HG03521 (cell line): ENCODE measurements around the gene CENPW.

Experiments used
- ATAC-seq: cut with Tn5 transposase; IDR thresholded peaks from one replicate; pipeline ENCODE4 v1.9.1; 2021; ENCODE audit warnings: mild to moderate bottlenecking, moderate library complexity; ENCODE audit not compliant: unreplicated experiment

CENPW gene

GRCh38 chr6:126339796-126340609 is at the start of gene CENPW:
Gene CENPW (plus strand): TSS chr6:126340115. CDS start chr6:126340274, 159 bp downstream.
- peak; percentile 88 for ATAC-seq

- no peak for ATAC-seq
These were observed 45.9 kb upstream of the CENPW start for GRCh38 chr6:126293891-126294524.

GRCh38 chr6:126300126-126300525 is 39.8 kb upstream of the CENPW start:
- no peak for ATAC-seq

- peak; percentile 64 for ATAC-seq
These were observed 39.2 kb upstream of the CENPW start for GRCh38 chr6:126300735-126301134.

GRCh38 chr6:126302191-126302590 is 37.7 kb upstream of the CENPW start:
- no peak for ATAC-seq

- ATAC-seq: no peak
These were observed 32.1 kb upstream of the CENPW start for GRCh38 chr6:126307849-126308248.

GRCh38 chr6:126308362-126308761 is 31.6 kb upstream of the CENPW start:
- ATAC-seq: no peak

- ATAC-seq: peak; percentile 84
These were observed 27.8 kb upstream of the CENPW start for GRCh38 chr6:126312013-126312665.

- no peak for ATAC-seq
These were observed 26.0 kb upstream of the CENPW start for GRCh38 chr6:126313941-126314340.

GRCh38 chr6:126318797-126319196 is 21.1 kb upstream of the CENPW start:
- ATAC-seq: no peak

- ATAC-seq: no peak
These were observed 6.2 kb upstream of the CENPW start for GRCh38 chr6:126333729-126334128.

- no peak for ATAC-seq
These were observed 4.7 kb upstream of the CENPW start for GRCh38 chr6:126335210-126335609.

GRCh38 chr6:126337323-126337722 is 2.6 kb upstream of the CENPW start:
- ATAC-seq: no peak

- ATAC-seq: no peak
These were observed 1.2 kb downstream of the CENPW start for GRCh38 chr6:126341126-126341525.

GRCh38 chr6:126344181-126344580 is 4.3 kb downstream of the CENPW start:
- ATAC-seq: no peak

- ATAC-seq: no peak
These were observed 12.0 kb downstream of the CENPW start for GRCh38 chr6:126351960-126352359.

GRCh38 chr6:126352514-126352913 is 12.6 kb downstream of the CENPW start:
- ATAC-seq: no peak

GRCh38 chr6:126356526-126356925 is 16.6 kb downstream of the CENPW start:
- no peak for ATAC-seq

- no peak for ATAC-seq
These were observed 20.1 kb downstream of the CENPW start for GRCh38 chr6:126359936-126360537.

GRCh38 chr6:126361832-126362440 is 22.0 kb downstream of the CENPW start:
- ATAC-seq: no peak

- ATAC-seq: no peak
These were observed 27.9 kb downstream of the CENPW start for GRCh38 chr6:126367849-126368248.
